K562 (cell line): Measurements from ENCODE around the gene DYNLT4. TPM values are rescaled to one million over a fixed set of nuclear protein-coding genes. Genes with fewer than 3 reads are reported as not detected.

ENCODE experiments used
- GATA2 ChIP-seq: sonication (generic); formaldehyde crosslinking; IDR thresholded peaks from 2 replicates; pipeline ENCODE4 v1.4.0; 2020; ENCODE audit warnings: mild to moderate bottlenecking, missing genetic modification reagents
- RBFOX2 ChIP-seq: fragments of 200-400 bp; formaldehyde crosslinking; IDR thresholded peaks from 2 replicates; pipeline ENCODE4 v1.6.1; 2017; ENCODE audit warnings: low read depth, mild to moderate bottlenecking, low read length, moderate library complexity
- RBM34 ChIP-seq: fragments of 200-400 bp; formaldehyde crosslinking; IDR thresholded peaks from 2 replicates; pipeline ENCODE4 v1.6.1; 2018; ENCODE audit warnings: low read length, borderline replicate concordance; ENCODE audit not compliant: insufficient read depth
- ZNF175 ChIP-seq: fragments of 200-800 bp; sonication (Bioruptor generic); IDR thresholded peaks from 2 replicates; pipeline ENCODE4 v1.6.1; 2016; ENCODE audit warnings: low read depth, mild to moderate bottlenecking, missing genetic modification characterization, missing compliant biosample characterization
- polyA plus RNA-seq, 8 experiments: library from polyadenylated mRNA; depleted of rRNA in 4 of 8; stranded (reverse) in 5 of 8; unstranded in 3 of 8; fragments of >200 nt; fragmentation: Nextera tagmentation in 2 of 8; fragmentation: Illumina TruSeq in 1 of 8; extraction: Ambion mirVana in 2 of 8; extraction: Trizol in 1 of 8; gene quantifications; 2 replicates each; pipeline versions ENCODE4 v1.2.1 to v1.2.3, GENCODE V29; 2011 to 2014; ENCODE audit warnings: inconsistent platforms in 1 of 8, missing spikeins in 1 of 8
- total RNA-seq, 7 experiments: library from RNA; depleted of rRNA in 6 of 7; stranded (reverse); fragments of >200 nt in 6 of 7; fragmentation: Illumina TruSeq in 2 of 7; extraction: Trizol in 2 of 7; gene quantifications; 2 replicates each; pipeline versions ENCODE4 v1.2.1 to v1.2.3, GENCODE V29; 2011 to 2021; ENCODE audit warnings: low replicate concordance in 1 of 7
- TF ChIP-seq, protein P1 (sequence below): sonication (generic); formaldehyde crosslinking; IDR thresholded peaks from 2 replicates; pipeline ENCODE4 v1.8.0; 2022; ENCODE audit warnings: mild to moderate bottlenecking, missing genetic modification reagents
- TF ChIP-seq, protein P2 (sequence below): sonication (generic); formaldehyde crosslinking; IDR thresholded peaks from 2 replicates; pipeline ENCODE4 v1.8.1; 2023; ENCODE audit warnings: mild to moderate bottlenecking, missing genetic modification reagents

Gene DYNLT4
- total and polyA plus RNA-seq, 9 of the 15 experiments (the other 6 are each of a cell fraction or from before 2014, with no cell fraction given), result 0.29 to 0.73 TPM; not detected in 7

DNA sequence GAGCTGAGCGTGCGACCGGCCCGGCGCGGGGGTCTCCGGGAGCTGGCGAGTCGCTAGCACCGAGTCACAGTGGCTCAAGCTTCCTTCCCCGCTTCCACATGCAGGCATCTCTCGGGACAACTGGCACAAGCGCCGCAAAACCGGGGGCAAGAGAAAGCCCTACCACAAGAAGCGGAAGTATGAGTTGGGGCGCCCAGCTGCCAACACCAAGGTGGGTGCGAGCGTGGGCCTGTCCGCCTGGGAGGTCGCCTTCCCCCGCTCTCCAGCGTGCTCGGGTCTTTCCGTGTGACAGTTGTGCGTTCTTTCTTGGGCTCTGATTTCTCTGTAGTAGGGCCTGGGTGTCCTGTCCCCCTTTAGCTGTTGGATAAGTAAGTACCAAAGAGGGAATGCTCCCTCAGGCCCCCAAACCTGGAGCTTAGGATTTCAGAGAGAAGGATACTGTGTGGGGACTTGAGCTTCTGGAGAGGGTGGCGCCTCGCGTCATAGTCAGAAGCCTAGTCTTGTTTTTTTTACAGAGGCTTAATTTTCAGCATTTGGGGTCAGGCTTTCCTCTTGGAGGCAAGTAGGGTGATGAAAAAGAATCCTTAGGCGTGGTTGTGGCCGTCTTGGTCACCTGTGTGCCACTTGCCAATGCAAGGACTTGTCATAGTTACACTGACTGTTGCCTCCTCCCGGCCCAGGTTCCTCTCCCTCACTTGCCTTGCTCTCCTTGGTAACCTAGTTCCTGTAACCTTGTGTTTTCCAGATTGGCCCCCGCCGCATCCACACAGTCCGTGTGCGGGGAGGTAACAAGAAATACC lies 31.0 kb downstream of the DYNLT4 start (continued):
- TF ChIP-seq, protein P1, sequence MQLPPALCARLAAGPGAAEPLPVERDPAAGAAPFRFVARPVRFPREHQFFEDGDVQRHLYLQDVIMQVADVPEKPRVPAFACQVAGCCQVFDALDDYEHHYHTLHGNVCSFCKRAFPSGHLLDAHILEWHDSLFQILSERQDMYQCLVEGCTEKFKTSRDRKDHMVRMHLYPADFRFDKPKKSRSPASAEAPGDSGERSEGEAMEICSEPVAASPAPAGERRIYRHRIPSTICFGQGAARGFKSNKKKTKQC, result 0 out of 2 replicates have a peak, but pooled peaks have one; percentile 0
- TF ChIP-seq RBFOX2, result peak; percentile 33
- TF ChIP-seq, protein P2, sequence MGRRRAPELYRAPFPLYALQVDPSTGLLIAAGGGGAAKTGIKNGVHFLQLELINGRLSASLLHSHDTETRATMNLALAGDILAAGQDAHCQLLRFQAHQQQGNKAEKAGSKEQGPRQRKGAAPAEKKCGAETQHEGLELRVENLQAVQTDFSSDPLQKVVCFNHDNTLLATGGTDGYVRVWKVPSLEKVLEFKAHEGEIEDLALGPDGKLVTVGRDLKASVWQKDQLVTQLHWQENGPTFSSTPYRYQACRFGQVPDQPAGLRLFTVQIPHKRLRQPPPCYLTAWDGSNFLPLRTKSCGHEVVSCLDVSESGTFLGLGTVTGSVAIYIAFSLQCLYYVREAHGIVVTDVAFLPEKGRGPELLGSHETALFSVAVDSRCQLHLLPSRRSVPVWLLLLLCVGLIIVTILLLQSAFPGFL, result 0 out of 2 replicates have a peak, but pooled peaks have one; percentile 70
- TF ChIP-seq ZNF175 (CRISPR knock-in tag), result 0 out of 2 replicates have a peak, but pooled peaks have one; percentile 41
- no peak for TF ChIP-seq RBM34
- TF ChIP-seq GATA2 (CRISPR knock-in tag), result 0 out of 2 replicates have a peak, but pooled peaks have one; percentile 35
